Lung (tissue), 12 donors: ENCODE results near the gene RASSF1. TPM values are rescaled to one million over a fixed set of nuclear protein-coding genes. Genes with fewer than 3 reads are reported as not detected.

Source experiments
- ATAC-seq: fragments of 200-7000 bp; cut with Tn5 transposase; one replicate; pipeline ENCODE4 v1.9.1; 2020; ENCODE audit warnings: moderate number of reproducible peaks; ENCODE audit not compliant: insufficient read depth, low FRiP score
- DNase-seq, 3 donors: peaks; one replicate each; pipeline ENCODE4 v3.0.0-alpha.2; 2013 to 2017
- H3K27ac ChIP-seq, 2 donors: one replicate each; pipeline ENCODE4 v1.5.1; 2013; ENCODE audit warnings: mild to moderate bottlenecking in 2 of 2, moderate library complexity in 2 of 2, control low read depth in 1 of 2, inconsistent platforms in 1 of 2, low read depth in 1 of 2, low read length in 1 of 2
- H3K27me3 ChIP-seq, 3 donors: one replicate each; pipeline ENCODE4 v1.5.1; 2013; ENCODE audit warnings: low read length in 2 of 3; ENCODE audit not compliant: control insufficient read depth in 3 of 3, insufficient read depth in 3 of 3
- H3K36me3 ChIP-seq, 4 donors: one replicate each; pipeline ENCODE4 v1.5.1; 2013; ENCODE audit warnings: low read length in 4 of 4, mild to moderate bottlenecking in 1 of 4, moderate library complexity in 1 of 4; ENCODE audit not compliant: control insufficient read depth in 4 of 4, insufficient read depth in 4 of 4
- H3K4me1 ChIP-seq, 5 donors: one replicate each; pipeline ENCODE4 v1.5.1; 2013; ENCODE audit warnings: low read length in 5 of 5, mild to moderate bottlenecking in 2 of 5, moderate library complexity in 1 of 5; ENCODE audit not compliant: control insufficient read depth in 5 of 5, insufficient read depth in 5 of 5
- H3K4me3 ChIP-seq: one replicate; pipeline ENCODE4 v1.5.1; 2013; ENCODE audit warnings: mild to moderate bottlenecking, control low read depth, moderate library complexity
- H3K9ac ChIP-seq, 2 donors: one replicate each; pipeline ENCODE4 v1.5.1; 2013; ENCODE audit warnings: low read length in 2 of 2, control low read depth in 1 of 2; ENCODE audit not compliant: insufficient read depth in 1 of 2
- H3K9me3 ChIP-seq, 4 donors: one replicate each; pipeline ENCODE4 v1.5.1; 2013; ENCODE audit warnings: low read length in 3 of 4, mild to moderate bottlenecking in 1 of 4, moderate library complexity in 1 of 4; ENCODE audit not compliant: control insufficient read depth in 4 of 4, insufficient read depth in 3 of 4
- CTCF ChIP-seq: IDR thresholded peaks from 2 replicates; pipeline ENCODE4 v1.5.1; 2012; ENCODE audit warnings: mild to moderate bottlenecking; ENCODE audit errors: control extremely low read depth, extremely low read depth
- WGBS, 2 donors: extraction: QIAGEN DNeasy Blood & Tissue Kit; methylation state at CpG; one replicate each; pipeline ENCODE4 v1.1.7; 2013; 5-methylcytosine and 5-hydroxymethylcytosine counted together
- polyA plus RNA-seq, 2 donors: library from polyadenylated mRNA; stranded (reverse); fragments of 200-250 nt; gene quantifications; one replicate each; pipeline ENCODE4 v1.2.1, GENCODE V29; 2013
- total RNA-seq, 2 donors: library from RNA; depleted of rRNA in 1 of 2; stranded (reverse); fragments of >200 nt in 1 of 2; gene quantifications; one replicate each; pipeline ENCODE4 v1.2.1, GENCODE V29; 2014 to 2021
- donor health status: control.
- donor health status: control.
- donor health status: Bipolar disorder and iron deficiency.
- donor health status: healthy.
- donor health status: DM: yes; HTN: yes; CAD: no.

RASSF1 gene
- total and polyA plus RNA-seq, 4 donors, result 36.3 to 59.0 (median 42.0) TPM

GRCh38 chr3:50354850-50355249 is 14.2 kb upstream of the RASSF1 start:
- DNase-seq, result no peak
- Histone ChIP-seq H3K4me1 (peaks cover 31 to 48% (median 32%) of the 10 kb centered on the region in 5 donors), H3K27ac (no peak overlapping the region), H3K9me3 (no peaks in the 10 kb centered on the region), H3K36me3 (peaks cover 9 to 30% (median 22%) of the 10 kb centered on the region in 4 donors), H3K9ac (no peak overlapping the region), H3K27me3 (no peaks in the 10 kb centered on the region), H3K4me3 (no peak overlapping the region)
- TF ChIP-seq CTCF, result no peak
- 91 to 97% methylated on average over 7 of the region's 7 CpGs for WGBS, 2 donors
- ATAC-seq, result no peak

- Histone ChIP-seq H3K4me1 (peaks cover 34 to 51% (median 36%) of the 10 kb centered on the region in 5 donors), H3K27me3 (no peaks in the 10 kb centered on the region), H3K9me3 (no peaks in the 10 kb centered on the region), H3K27ac (no peak overlapping the region), H3K9ac (no peak overlapping the region), H3K4me3 (no peak overlapping the region), H3K36me3 (peaks cover 9 to 30% (median 22%) of the 10 kb centered on the region in 4 donors)
- DNase-seq (no peak), ATAC-seq (no peak)
- 82 to 88% methylated on average over 5 of the region's 5 CpGs for WGBS, 2 donors
- no peak for TF ChIP-seq CTCF
Measured at GRCh38 chr3:50354186-50354764, 13.6 kb upstream of the RASSF1 start.

GRCh38 chr3:50353245-50354004 is 12.8 kb upstream of the RASSF1 start:
- peaks cover 9 to 33% (median 27%) of the 10 kb centered on the region in 4 donors for H3K36me3 ChIP-seq
- peaks cover 33 to 47% (median 36%) of the 10 kb centered on the region in 5 donors for H3K4me1 ChIP-seq

More at GRCh38 chr3:50353245-50354004, 12.8 kb upstream of the RASSF1 start:
- WGBS, 2 donors, result 84 to 87% methylated on average over 12 of the region's 12 CpGs
- H3K4me3 ChIP-seq, result no peak overlapping the region
- ATAC-seq (no peak), DNase-seq (no peak)
- no peaks in the 10 kb centered on the region for H3K27me3 ChIP-seq
- no peak overlapping the region for H3K27ac ChIP-seq
- H3K9me3 ChIP-seq, result no peaks in the 10 kb centered on the region
- no peak overlapping the region for H3K9ac ChIP-seq
- TF ChIP-seq CTCF, result no peak
